Transverse colon (tissue), 3 donors: Measurements from ENCODE around the gene OCA2.

ENCODE experiments used
- EP300 ChIP-seq: sonication (generic); formaldehyde crosslinking; IDR thresholded peaks from one replicate; pipeline ENCODE4 v1.6.1; 2017; ENCODE audit warnings: antibody characterized with exemption, low read depth
- POLR2A ChIP-seq: fragments of 450-650 bp; IDR thresholded peaks from one replicate; pipeline ENCODE4 v1.6.1; 2016; ENCODE audit warnings: antibody characterized with exemption, mild to moderate bottlenecking, moderate library complexity
- TF ChIP-seq, protein P1 (sequence below), 5 experiments: fragments of 200-600 bp in 3 of 5; fragments of 450-650 bp in 2 of 5; sonication (generic) in 3 of 5; IDR thresholded peaks; 1 replicate in 2 of 5; 2 replicates in 3 of 5; pipeline ENCODE4 v1.5.1; 2016 to 2017; ENCODE audit warnings: antibody characterized with exemption in 5 of 5, inconsistent platforms in 3 of 5, mild to moderate bottlenecking in 2 of 5, moderate library complexity in 1 of 5

DNA sequence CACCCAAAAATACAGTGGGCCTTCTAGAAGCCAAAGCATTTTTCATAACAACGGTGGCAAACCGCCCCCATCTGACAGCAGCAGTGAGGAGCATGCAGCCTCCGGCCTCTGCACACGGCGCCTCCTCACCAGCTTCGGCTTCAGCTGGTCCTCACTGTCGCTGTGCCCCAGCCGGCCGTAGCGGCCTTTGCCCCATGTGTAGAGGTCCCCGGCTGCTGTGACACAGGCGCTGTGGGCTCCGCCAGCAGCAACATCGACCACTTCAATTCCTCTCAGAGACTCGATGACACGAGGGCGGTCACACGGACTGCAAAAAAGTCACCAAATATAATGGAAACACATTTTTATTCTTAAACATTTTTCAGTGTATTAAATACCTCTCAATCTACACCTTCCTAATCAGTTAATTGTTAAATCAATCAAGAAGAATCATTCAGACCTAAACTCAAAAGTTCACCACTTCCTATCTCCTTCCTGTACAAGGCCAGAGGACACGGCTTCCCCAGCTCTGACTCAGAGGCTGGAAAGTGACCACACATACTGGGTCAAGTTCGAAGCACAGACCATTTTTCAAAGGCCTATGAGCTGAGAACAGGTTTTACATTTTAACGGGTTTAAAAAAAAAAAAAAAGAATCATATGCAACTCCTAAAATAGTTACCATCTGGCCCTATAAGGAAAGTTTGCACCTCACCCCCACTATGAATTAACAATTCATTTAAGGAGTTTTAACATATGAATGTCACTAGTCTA lies 33.6 kb upstream of the OCA2 start:
- TF ChIP-seq, protein P1, sequence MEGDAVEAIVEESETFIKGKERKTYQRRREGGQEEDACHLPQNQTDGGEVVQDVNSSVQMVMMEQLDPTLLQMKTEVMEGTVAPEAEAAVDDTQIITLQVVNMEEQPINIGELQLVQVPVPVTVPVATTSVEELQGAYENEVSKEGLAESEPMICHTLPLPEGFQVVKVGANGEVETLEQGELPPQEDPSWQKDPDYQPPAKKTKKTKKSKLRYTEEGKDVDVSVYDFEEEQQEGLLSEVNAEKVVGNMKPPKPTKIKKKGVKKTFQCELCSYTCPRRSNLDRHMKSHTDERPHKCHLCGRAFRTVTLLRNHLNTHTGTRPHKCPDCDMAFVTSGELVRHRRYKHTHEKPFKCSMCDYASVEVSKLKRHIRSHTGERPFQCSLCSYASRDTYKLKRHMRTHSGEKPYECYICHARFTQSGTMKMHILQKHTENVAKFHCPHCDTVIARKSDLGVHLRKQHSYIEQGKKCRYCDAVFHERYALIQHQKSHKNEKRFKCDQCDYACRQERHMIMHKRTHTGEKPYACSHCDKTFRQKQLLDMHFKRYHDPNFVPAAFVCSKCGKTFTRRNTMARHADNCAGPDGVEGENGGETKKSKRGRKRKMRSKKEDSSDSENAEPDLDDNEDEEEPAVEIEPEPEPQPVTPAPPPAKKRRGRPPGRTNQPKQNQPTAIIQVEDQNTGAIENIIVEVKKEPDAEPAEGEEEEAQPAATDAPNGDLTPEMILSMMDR (IDR thresholded peaks at IDR 0.05): no peak
- TF ChIP-seq EP300: no peak
- TF ChIP-seq POLR2A: no peak
